ENCODE results near the gene CRELD1. TPM values are rescaled to one million over a fixed set of nuclear protein-coding genes. Genes with fewer than 3 reads are reported as not detected.

CRELD1 gene
- total and polyA plus RNA-seq, 2 of the 13 experiments (the other 11 are each of a cell fraction or from before 2014, with no cell fraction given): 27.1 to 61.9 TPM

DNA sequence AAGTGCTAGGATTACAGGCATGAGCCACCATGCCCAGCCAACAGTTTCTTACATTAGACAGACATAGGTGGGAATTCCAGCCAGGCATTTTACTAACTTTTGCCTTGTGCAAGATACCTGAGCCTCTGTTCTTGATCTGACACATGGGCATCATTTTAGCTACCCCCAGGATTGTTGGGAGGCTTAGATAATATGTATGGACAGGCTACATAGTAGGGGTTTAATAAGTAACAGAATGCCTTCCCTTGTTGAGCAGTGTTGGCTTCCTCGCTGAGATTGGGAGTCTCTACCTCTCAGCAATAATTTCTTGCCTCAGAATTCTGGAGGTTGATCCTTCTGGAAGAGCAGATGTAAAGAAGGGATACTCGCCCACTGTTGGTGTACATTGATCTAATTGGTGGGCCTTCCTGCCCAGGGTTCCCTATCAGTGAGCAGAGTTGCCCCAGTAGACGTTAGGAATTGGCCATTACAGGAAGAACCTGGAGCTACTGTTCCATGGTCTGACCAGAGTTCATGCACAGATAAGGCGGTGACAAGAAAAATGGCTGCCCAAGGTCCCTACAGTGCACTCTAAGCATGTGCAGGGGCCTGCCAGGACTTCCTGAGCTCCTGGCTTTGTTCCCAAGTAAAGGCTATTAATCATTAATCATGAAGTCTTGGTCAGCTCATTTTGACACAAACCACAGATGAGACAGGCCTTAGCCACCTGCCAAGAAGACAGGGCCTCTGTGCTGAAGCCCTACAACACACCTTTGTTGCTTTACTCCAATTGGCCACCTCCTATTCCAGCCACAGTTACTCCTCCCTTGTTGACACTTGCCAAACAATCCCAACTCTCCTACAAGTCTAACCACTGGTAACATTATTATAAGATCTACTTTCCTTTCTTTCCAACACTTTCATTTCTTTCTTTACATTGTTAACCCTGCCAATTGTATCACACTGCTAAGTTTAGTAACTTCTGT lies 35.9 kb upstream of the CRELD1 start (continued):
- TF ChIP-seq CBX2 (IDR thresholded peaks at IDR 0.05; ENCODE audit: low read depth, low read length) (no peak), CBX2 (CRISPR knock-in tag; IDR thresholded peaks at IDR 0.05; ENCODE audit: low read depth) (no peak), ZNF709 (CRISPR knock-in tag; IDR thresholded peaks at IDR 0.05) (no peak), NONO (IDR thresholded peaks at IDR 0.05) (no peak), NONO (CRISPR knock-in tag; conservative IDR thresholded peaks at IDR 0.05) (no peak; the same call in none of the 2 replicates), ZNF282 (IDR thresholded peaks at IDR 0.05; ENCODE audit: partially characterized antibody) (no peak), HCFC1 (IDR thresholded peaks at IDR 0.05; ENCODE audit: low read depth, low read length) (no peak), CHD4 (IDR thresholded peaks at IDR 0.05; ENCODE audit: borderline replicate concordance, low read length) (peak; percentile 65), ZBTB7B (CRISPR knock-in tag; IDR thresholded peaks at IDR 0.05) (no peak), ZBTB21 (CRISPR knock-in tag; IDR thresholded peaks at IDR 0.05) (no peak; the same call in 1 of the 2 replicates), ZNF530 (CRISPR knock-in tag; IDR thresholded peaks at IDR 0.05; ENCODE audit: low read depth) (no peak), TAF15 (IDR thresholded peaks at IDR 0.05; ENCODE audit: low read depth, low read length, poor library complexity, severe bottlenecking) (no peak), RCOR2 (CRISPR knock-in tag; IDR thresholded peaks at IDR 0.05) (no peak; the same call in 1 of the 2 replicates), GATAD1 (CRISPR knock-in tag; IDR thresholded peaks at IDR 0.05) (peak; percentile 54; the same call in 1 of the 2 replicates), TOPORS (CRISPR knock-in tag; IDR thresholded peaks at IDR 0.05) (no peak), TP53 (CRISPR knock-in tag; conservative IDR thresholded peaks at IDR 0.05) (no peak), THAP7 (CRISPR knock-in tag; IDR thresholded peaks at IDR 0.05) (no peak), DMTF1 (CRISPR knock-in tag; IDR thresholded peaks at IDR 0.05) (no peak), MNT (IDR thresholded peaks at IDR 0.05) (peak; percentile 36; the same call in 1 of the 2 replicates), GABPA (IDR thresholded peaks at IDR 0.05; ENCODE audit: low read depth, low read length) (no peak), GABPA (CRISPR knock-in tag; IDR thresholded peaks at IDR 0.05; ENCODE audit: low read depth) (peak; percentile 59), TFDP1 (CRISPR knock-in tag; IDR thresholded peaks at IDR 0.05; ENCODE audit: borderline replicate concordance) (peak; percentile 13; the same call in 1 of the 2 replicates), ZNF772 (CRISPR knock-in tag; IDR thresholded peaks at IDR 0.05) (no peak; the same call in 1 of the 2 replicates), ZNF136 (CRISPR knock-in tag; IDR thresholded peaks at IDR 0.05; ENCODE audit: low read depth) (no peak), ZKSCAN1 (IDR thresholded peaks at IDR 0.05; ENCODE audit: low read length) (no peak; the same call in 1 of the 2 replicates), TCF12 (IDR thresholded peaks at IDR 0.05) (no peak), TCF12 (CRISPR knock-in tag; IDR thresholded peaks at IDR 0.05) (no peak)
